ENCODE measurements around the gene FNDC3B.

FNDC3B gene

GRCh38 chr3:172069478-172069877 is 30.1 kb downstream of the FNDC3B start:
- DNase-seq = no peak
- intact Hi-C loops (cut with DNase I) = no loop called here

DNA sequence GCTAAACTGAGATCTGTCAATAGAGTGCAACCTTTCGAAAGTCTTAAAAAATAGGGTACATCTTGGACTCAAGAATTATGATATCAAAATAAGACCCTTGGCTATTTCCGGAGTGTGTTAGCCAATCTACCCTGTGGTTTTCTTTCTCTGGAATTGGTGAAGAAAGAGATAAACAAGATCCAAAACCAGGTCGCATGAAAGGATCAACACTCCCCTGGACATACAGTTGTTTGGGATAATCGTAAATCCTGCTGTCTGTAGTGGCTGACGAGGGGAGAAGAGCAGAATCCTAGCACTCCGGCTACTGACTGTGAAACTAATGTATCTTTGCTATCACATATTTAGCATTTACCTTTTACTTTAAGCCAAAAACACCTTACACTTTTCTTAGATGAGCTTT is 30.9 kb downstream of the FNDC3B start:
- no peak for DNase-seq
- intact Hi-C loops (cut with DNase I) = no loop called here

DNA sequence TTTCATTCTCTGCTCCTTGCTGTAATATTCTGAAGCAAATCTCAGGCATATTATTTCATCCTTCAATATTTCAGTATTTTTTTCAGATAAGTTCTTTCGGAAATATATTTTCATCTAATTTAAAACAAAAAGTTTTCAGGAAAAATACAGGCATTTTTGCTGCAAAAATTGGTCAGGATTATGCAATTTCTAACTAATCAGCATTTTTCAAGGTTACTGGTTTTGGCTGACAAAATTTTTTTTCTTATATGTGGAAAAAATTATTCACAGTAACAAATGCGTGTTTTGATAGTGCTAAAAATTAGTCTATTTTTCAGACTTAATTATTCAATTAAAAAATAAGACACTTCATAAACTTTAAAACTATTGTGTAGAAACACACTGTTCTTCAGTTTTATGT is 31.4 kb downstream of the FNDC3B start:
- DNase-seq = no peak

DNA sequence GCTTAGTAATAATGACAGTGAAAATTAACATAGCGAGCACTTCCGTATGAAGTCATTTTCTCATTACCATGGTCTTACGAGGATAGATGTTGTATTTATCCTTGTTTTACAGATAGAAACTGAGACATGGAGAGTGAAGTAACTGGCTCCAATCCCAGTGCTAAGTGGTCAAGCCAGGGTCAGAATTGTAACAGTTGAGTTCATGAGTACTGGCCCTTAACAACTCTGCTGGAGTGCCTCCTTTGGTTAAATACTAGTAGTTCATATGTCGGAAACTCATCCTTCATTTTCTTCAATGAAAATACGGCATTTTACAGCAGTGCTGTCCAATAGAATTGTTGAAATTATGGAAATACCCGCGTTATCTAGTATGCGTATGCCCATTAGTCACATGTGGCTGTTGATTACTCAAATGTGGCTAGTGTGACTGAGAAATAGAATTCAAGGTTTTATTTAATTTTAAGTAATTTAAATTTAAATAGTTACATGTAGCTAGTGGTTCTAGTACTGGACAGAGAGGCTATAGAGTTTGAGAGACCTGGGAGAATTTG is 32.5 kb downstream of the FNDC3B start:
- intact Hi-C loops (cut with DNase I) = no loop called here
- no peak for DNase-seq

More for the DNA sequence above, 31.4 kb downstream of the FNDC3B start:
- intact Hi-C loops (cut with DNase I) = no loop called here

- intact Hi-C loops (cut with DNase I) = no loop called here
- DNase-seq = no peak
These were observed 33.2 kb downstream of the FNDC3B start for GRCh38 chr3:172072543-172072942.

- intact Hi-C loops (cut with DNase I) = no loop called here
- DNase-seq = no peak
These were observed 34.0 kb downstream of the FNDC3B start for GRCh38 chr3:172073262-172073915.

DNA sequence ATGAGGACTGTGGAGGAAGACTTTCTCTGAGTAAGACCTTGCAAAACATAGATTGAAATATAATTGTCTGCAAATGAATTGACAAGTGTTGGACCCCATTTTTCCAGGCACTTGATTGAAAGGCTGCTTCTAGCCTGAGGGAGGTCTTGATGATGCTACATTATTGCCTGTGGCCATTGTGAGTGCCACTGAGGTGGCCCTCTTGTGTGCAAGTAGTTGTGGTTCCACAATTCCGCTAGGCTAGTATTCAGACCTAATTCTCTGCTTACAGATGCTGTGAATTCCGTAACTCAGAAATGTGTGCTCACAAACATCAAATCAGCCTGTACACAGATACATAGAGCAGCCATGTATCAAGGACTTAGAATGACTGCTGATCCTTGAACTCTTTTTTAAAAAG is 34.7 kb downstream of the FNDC3B start:
- DNase-seq = no peak
- intact Hi-C loops (cut with DNase I) = no loop called here

- no peak for DNase-seq
- intact Hi-C loops (cut with DNase I) = no loop called here
These were observed 35.2 kb downstream of the FNDC3B start for GRCh38 chr3:172074586-172074985.

DNA sequence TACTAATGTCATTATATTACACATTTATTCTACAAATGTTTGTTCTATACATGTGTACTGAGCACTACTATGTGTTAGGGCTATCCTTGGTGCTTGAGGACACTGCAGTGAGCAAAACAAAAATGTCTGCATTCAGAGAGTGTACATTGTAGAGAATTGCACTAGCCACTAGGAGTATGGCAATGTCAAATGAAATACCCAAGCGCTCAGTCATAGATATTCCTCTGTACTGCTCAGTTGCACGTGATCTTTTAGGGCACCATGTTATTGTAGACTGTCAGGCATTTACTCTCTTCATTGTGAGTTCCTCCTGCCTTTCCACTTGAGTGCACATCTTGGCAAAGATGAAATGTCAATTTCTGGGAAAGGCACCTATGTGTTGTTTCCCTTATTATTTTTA is 36.8 kb downstream of the FNDC3B start:
- DNase-seq = no peak
- intact Hi-C loops (cut with DNase I) = no loop called here

- intact Hi-C loops (cut with DNase I) = no loop called here
- no peak for DNase-seq
These were observed 37.9 kb downstream of the FNDC3B start for GRCh38 chr3:172077197-172077757.

DNA sequence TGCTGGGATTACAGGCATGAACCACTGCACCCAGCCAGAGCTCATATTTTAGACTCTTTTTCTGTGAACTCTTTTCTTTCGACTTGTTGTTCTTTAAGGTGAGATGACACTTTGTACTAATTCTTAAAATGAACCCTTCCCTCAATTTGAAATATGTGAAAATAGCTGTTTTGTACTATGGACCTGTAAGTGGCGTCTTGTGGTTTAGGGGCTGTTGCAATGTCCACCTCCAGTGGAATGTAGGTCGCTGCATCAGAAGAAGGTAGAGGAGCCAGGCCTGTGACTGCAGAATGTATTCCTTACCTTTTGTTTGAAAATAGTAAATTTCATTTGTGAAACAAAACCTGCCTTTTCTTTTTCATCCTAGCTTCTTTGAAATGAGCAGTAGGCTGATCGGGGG is 38.9 kb downstream of the FNDC3B start:
- intact Hi-C loops (cut with DNase I) = no loop called here

GRCh38 chr3:172078721-172079120 is 39.3 kb downstream of the FNDC3B start:
- DNase-seq = no peak
- intact Hi-C loops (cut with DNase I) = no loop called here

More for the DNA sequence above, 38.9 kb downstream of the FNDC3B start:
- no peak for DNase-seq

DNA sequence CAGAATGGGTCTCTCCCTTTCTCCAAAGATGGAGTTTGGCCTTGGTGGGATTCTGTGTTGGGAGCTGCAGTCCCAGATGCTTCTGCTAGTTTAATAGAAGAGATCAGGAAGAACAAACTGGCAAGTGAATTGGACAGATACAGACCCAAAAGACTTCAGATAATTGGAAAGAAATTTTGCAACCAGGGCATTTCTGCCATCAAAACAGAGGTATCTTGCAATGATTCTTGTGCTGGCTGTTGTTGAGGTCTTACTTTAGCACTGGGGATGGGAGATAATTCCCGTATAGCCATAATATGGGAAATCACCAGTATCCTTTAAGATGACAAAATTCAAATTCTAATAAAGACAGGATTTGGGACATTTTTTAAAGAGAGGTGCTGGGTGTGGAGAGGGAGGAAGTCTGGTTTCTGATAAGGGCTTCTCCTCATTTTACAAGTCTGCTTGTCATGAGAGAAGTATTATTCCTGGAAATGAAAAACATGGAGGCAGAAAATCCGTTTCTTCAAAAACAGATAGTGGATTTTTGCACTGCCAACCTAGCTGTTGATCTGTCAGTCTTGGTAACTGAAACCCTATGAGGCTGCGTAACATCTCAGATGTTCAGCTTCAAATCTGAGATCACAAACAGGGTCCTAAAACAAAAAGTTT is 40.1 kb downstream of the FNDC3B start:
- intact Hi-C loops (cut with DNase I) = no loop called here
- DNase-seq = no peak

- intact Hi-C loops (cut with DNase I) = no loop called here
These were observed 41.1 kb downstream of the FNDC3B start for GRCh38 chr3:172080503-172080902.

DNA sequence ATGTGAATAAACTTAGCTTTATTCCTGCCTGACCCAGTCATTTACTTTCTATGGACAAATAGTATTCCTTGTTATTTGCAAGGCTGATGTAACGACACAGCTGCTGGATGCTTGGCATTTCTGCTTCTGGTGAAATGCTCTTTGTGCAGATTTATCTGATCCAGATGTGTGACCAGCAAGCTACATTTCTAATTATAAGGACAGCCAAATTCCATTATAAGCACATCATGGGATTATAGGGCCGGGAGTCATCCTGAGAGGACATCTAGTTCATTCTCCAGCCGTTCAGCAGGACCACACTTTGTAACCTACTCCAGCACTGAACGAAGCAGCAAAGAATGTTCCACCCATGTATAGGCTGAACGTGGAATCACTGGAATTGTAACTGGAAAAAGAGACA is 42.9 kb downstream of the FNDC3B start:
- intact Hi-C loops (cut with DNase I) = no loop called here
- no peak for DNase-seq

More at GRCh38 chr3:172080503-172080902, 41.1 kb downstream of the FNDC3B start:
- DNase-seq = no peak

GRCh38 chr3:172082820-172083513 is 43.6 kb downstream of the FNDC3B start:
- DNase-seq = no peak
- intact Hi-C loops (cut with DNase I) = no loop called here

DNA sequence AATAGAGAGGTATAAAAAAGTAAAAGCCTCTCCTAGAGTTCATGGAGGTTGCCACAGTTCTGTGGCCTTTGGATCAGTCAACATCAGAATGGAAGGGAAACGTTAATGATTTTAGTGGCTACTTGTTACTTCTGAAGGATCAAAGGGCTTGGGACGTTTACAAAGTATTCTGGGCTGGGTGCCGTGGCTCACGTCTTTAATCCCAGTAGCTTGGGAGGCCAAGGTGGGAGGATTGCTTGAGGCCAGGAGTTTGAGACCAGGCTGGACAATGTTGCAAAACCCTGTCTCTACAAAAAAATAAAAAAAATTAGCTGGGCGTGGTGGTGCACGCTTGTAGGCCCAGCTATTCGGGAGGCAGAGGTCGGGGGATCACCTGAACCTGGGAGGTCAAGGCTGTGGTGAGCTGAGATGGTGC is 44.6 kb downstream of the FNDC3B start:
- intact Hi-C loops (cut with DNase I) = no loop called here

GRCh38 chr3:172084871-172085556 is 45.6 kb downstream of the FNDC3B start:
- intact Hi-C loops (cut with DNase I) = no loop called here
- DNase-seq = no peak

More for the DNA sequence above, 44.6 kb downstream of the FNDC3B start:
- no peak for DNase-seq

DNA sequence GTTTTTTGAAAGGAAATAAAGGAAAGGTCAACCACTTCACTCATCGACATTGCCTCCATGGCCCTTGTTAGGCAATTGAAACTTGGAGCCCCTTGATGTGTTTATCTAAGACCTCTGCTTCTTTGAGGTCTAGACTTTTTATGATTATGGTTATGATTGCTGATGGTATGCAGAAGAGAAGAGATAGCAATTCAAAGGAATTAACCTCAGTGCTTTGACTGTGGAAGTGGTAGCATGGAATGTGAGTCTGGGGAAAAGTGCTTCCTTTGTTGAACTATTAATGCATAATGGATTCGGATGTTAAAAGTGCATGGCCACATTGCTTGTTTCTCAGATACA is 46.1 kb downstream of the FNDC3B start:
- intact Hi-C loops (cut with DNase I) = no loop called here
- DNase-seq = no peak

- intact Hi-C loops (cut with DNase I) = no loop called here
- no peak for DNase-seq
These were observed 46.7 kb downstream of the FNDC3B start for GRCh38 chr3:172086071-172086470.

GRCh38 chr3:172087198-172087597 is 47.8 kb downstream of the FNDC3B start:
- intact Hi-C loops (cut with DNase I) = no loop called here
- no peak for DNase-seq

Data from posterior cingulate gyrus (tissue), 11 donors.